KOPT-K1 (cell line): ENCODE results near the gene FBXO21.
"Not testable (repeated sequence)": the region's sequence is repeated elsewhere in the genome, so short reads cannot be mapped to it uniquely, and the experiment has no call there.

Experiments
- H3K27ac ChIP-seq: fragments of 200-600 bp; sonication (generic); 2 replicates; pipeline ENCODE4 v1.5.1; 2016; ENCODE audit warnings: antibody characterized with exemption, mild to moderate bottlenecking, low read depth, low read length; ENCODE audit not compliant: poor library complexity, severe bottlenecking
- H3K36me3 ChIP-seq: fragments of 200-600 bp; sonication (generic); 2 replicates; pipeline ENCODE4 v1.5.1; 2017; ENCODE audit warnings: antibody characterized with exemption, mild to moderate bottlenecking, low read length, moderate library complexity; ENCODE audit not compliant: insufficient read depth
- H3K9me3 ChIP-seq: fragments of 200-600 bp; sonication (generic); 2 replicates; pipeline ENCODE4 v1.5.1; 2017; ENCODE audit warnings: antibody characterized with exemption, low read length, mild to moderate bottlenecking; ENCODE audit not compliant: insufficient read depth, poor library complexity, severe bottlenecking

The FBXO21 gene

GRCh38 chr12:117190210-117190781 lies at the start of gene FBXO21:
Gene FBXO21, minus strand, starts transcription at chr12:117190470. Its CDS starts 14 bp downstream, at chr12:117190456.
- Histone ChIP-seq H3K9me3 (peaks cover 6% of the 10 kb centered on the region), H3K27ac (peak within 1 kb of the TSS; percentile 59), H3K36me3 (peaks cover 34% of the 10 kb centered on the region)

GRCh38 chr12:117236456-117237001 lies 46.3 kb upstream of the FBXO21 start:
- no peak overlapping the region for H3K27ac ChIP-seq
- H3K36me3 ChIP-seq = no peaks in the 10 kb centered on the region
- no peaks in the 10 kb centered on the region for H3K9me3 ChIP-seq

GRCh38 chr12:117235261-117235660 lies 45.0 kb upstream of the FBXO21 start:
- H3K27ac ChIP-seq = no peak overlapping the region
- no peaks in the 10 kb centered on the region for H3K9me3 ChIP-seq

GRCh38 chr12:117234441-117234840 lies 44.2 kb upstream of the FBXO21 start:
- no peaks in the 10 kb centered on the region for H3K9me3 ChIP-seq
- no peak overlapping the region for H3K27ac ChIP-seq
- H3K36me3 ChIP-seq = no peaks in the 10 kb centered on the region

More at GRCh38 chr12:117235261-117235660, 45.0 kb upstream of the FBXO21 start:
- H3K36me3 ChIP-seq = no peaks in the 10 kb centered on the region

GRCh38 chr12:117231750-117232149 lies 41.5 kb upstream of the FBXO21 start:
- no peaks in the 10 kb centered on the region for H3K9me3 ChIP-seq
- no peaks in the 10 kb centered on the region for H3K36me3 ChIP-seq
- H3K27ac ChIP-seq = no peak overlapping the region

- H3K9me3 ChIP-seq = no peaks in the 10 kb centered on the region
- no peak overlapping the region for H3K27ac ChIP-seq
- no peaks in the 10 kb centered on the region for H3K36me3 ChIP-seq
Measured at GRCh38 chr12:117228239-117228638, 38.0 kb upstream of the FBXO21 start.

- no peak overlapping the region for H3K27ac ChIP-seq
- H3K36me3 ChIP-seq = no peaks in the 10 kb centered on the region
Measured at GRCh38 chr12:117227000-117227653, 36.9 kb upstream of the FBXO21 start.

GRCh38 chr12:117226505-117226904 lies 36.2 kb upstream of the FBXO21 start:
- no peak overlapping the region for H3K27ac ChIP-seq
- no peaks in the 10 kb centered on the region for H3K9me3 ChIP-seq
- H3K36me3 ChIP-seq = no peaks in the 10 kb centered on the region

More at GRCh38 chr12:117227000-117227653, 36.9 kb upstream of the FBXO21 start:
- H3K9me3 ChIP-seq = no peaks in the 10 kb centered on the region

- Histone ChIP-seq H3K27ac (no peak overlapping the region), H3K9me3 (no peaks in the 10 kb centered on the region), H3K36me3 (no peaks in the 10 kb centered on the region)
Measured at GRCh38 chr12:117225179-117225578, 34.9 kb upstream of the FBXO21 start.

- H3K27ac ChIP-seq, H3K36me3 ChIP-seq, H3K9me3 ChIP-seq: not testable (repeated sequence)
Measured at GRCh38 chr12:117220947-117221346, 30.7 kb upstream of the FBXO21 start.

- Histone ChIP-seq H3K27ac (no peak overlapping the region), H3K9me3 (no peaks in the 10 kb centered on the region), H3K36me3 (no peaks in the 10 kb centered on the region)
Measured at GRCh38 chr12:117218149-117218548, 27.9 kb upstream of the FBXO21 start.

GRCh38 chr12:117216686-117217085 lies 26.4 kb upstream of the FBXO21 start:
- Histone ChIP-seq H3K9me3 (no peaks in the 10 kb centered on the region), H3K36me3 (no peaks in the 10 kb centered on the region), H3K27ac (no peak overlapping the region)

GRCh38 chr12:117214797-117215196 lies 24.5 kb upstream of the FBXO21 start:
- no peaks in the 10 kb centered on the region for H3K9me3 ChIP-seq
- no peak overlapping the region for H3K27ac ChIP-seq

GRCh38 chr12:117213295-117213808 lies 23.1 kb upstream of the FBXO21 start:
- no peaks in the 10 kb centered on the region for H3K36me3 ChIP-seq
- no peaks in the 10 kb centered on the region for H3K9me3 ChIP-seq
- no peak overlapping the region for H3K27ac ChIP-seq

More at GRCh38 chr12:117214797-117215196, 24.5 kb upstream of the FBXO21 start:
- no peaks in the 10 kb centered on the region for H3K36me3 ChIP-seq

- H3K27ac ChIP-seq = no peak overlapping the region
- H3K36me3 ChIP-seq = no peaks in the 10 kb centered on the region
- H3K9me3 ChIP-seq = no peaks in the 10 kb centered on the region
Measured at GRCh38 chr12:117212563-117213190, 22.4 kb upstream of the FBXO21 start.
